NCI-H1694 (cell line): ENCODE data around the gene WDR20.
"Not testable (repeated sequence)": the region's sequence is repeated elsewhere in the genome, so short reads cannot be mapped to it uniquely, and the experiment has no call there.

Experiments used
- DNase-seq: peaks from one replicate; lab custom pipeline; 2025; lab: John Stamatoyannopoulos, UW

WDR20 gene

GRCh38 chr14:102131741-102132140 is 8.0 kb upstream of the WDR20 start:
- no peak for DNase-seq

GRCh38 chr14:102134021-102134420 is 5.7 kb upstream of the WDR20 start:
- DNase-seq: not testable (repeated sequence)

GRCh38 chr14:102134719-102135118 is 5.0 kb upstream of the WDR20 start:
- not testable (repeated sequence) for DNase-seq

GRCh38 chr14:102135456-102135855 is 4.2 kb upstream of the WDR20 start:
- not testable (repeated sequence) for DNase-seq

- no peak for DNase-seq
These were observed 1.2 kb upstream of the WDR20 start for GRCh38 chr14:102138535-102138934.

GRCh38 chr14:102138961-102139285 is 774 bp upstream of the WDR20 start:
- peak; percentile 70 for DNase-seq

GRCh38 chr14:102140027-102140749 is 491 bp downstream of the WDR20 start:
- no peak for DNase-seq

GRCh38 chr14:102140750-102141145 is 1.1 kb downstream of the WDR20 start:
- no peak for DNase-seq

GRCh38 chr14:102141797-102142196 is 2.1 kb downstream of the WDR20 start:
- DNase-seq: no peak

GRCh38 chr14:102144914-102145313 is 5.2 kb downstream of the WDR20 start:
- DNase-seq: no peak

- DNase-seq: no peak
These were observed 5.7 kb downstream of the WDR20 start for GRCh38 chr14:102145395-102145794.

GRCh38 chr14:102146423-102146822 is 6.7 kb downstream of the WDR20 start:
- no peak for DNase-seq

GRCh38 chr14:102150083-102150482 is 10.4 kb downstream of the WDR20 start:
- no peak for DNase-seq

GRCh38 chr14:102150744-102151143 is 11.0 kb downstream of the WDR20 start:
- no peak for DNase-seq

- DNase-seq: not testable (repeated sequence)
These were observed 11.7 kb downstream of the WDR20 start for GRCh38 chr14:102151411-102151810.

- no peak for DNase-seq
These were observed 14.4 kb downstream of the WDR20 start for GRCh38 chr14:102154121-102154520.

- DNase-seq: no peak
These were observed 15.3 kb downstream of the WDR20 start for GRCh38 chr14:102154821-102155549.

- DNase-seq: no peak
These were observed 17.6 kb downstream of the WDR20 start for GRCh38 chr14:102157346-102157745.

GRCh38 chr14:102158797-102159196 is 19.1 kb downstream of the WDR20 start:
- no peak for DNase-seq

- DNase-seq: no peak
These were observed 20.1 kb downstream of the WDR20 start for GRCh38 chr14:102159841-102160240.

GRCh38 chr14:102162487-102162886 is 22.8 kb downstream of the WDR20 start:
- no peak for DNase-seq

- no peak for DNase-seq
These were observed 24.5 kb downstream of the WDR20 start for GRCh38 chr14:102164241-102164641.

GRCh38 chr14:102164965-102165364 is 25.3 kb downstream of the WDR20 start:
- no peak for DNase-seq

- DNase-seq: no peak
These were observed 30.4 kb downstream of the WDR20 start for GRCh38 chr14:102170061-102170460.
